ENCODE results near the gene TMEM106A.
"Not testable (repeated sequence)": the region's sequence is repeated elsewhere in the genome, so short reads cannot be mapped to it uniquely, and the experiment has no call there.

The TMEM106A gene, protein sequence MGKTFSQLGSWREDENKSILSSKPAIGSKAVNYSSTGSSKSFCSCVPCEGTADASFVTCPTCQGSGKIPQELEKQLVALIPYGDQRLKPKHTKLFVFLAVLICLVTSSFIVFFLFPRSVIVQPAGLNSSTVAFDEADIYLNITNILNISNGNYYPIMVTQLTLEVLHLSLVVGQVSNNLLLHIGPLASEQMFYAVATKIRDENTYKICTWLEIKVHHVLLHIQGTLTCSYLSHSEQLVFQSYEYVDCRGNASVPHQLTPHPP

DNA sequence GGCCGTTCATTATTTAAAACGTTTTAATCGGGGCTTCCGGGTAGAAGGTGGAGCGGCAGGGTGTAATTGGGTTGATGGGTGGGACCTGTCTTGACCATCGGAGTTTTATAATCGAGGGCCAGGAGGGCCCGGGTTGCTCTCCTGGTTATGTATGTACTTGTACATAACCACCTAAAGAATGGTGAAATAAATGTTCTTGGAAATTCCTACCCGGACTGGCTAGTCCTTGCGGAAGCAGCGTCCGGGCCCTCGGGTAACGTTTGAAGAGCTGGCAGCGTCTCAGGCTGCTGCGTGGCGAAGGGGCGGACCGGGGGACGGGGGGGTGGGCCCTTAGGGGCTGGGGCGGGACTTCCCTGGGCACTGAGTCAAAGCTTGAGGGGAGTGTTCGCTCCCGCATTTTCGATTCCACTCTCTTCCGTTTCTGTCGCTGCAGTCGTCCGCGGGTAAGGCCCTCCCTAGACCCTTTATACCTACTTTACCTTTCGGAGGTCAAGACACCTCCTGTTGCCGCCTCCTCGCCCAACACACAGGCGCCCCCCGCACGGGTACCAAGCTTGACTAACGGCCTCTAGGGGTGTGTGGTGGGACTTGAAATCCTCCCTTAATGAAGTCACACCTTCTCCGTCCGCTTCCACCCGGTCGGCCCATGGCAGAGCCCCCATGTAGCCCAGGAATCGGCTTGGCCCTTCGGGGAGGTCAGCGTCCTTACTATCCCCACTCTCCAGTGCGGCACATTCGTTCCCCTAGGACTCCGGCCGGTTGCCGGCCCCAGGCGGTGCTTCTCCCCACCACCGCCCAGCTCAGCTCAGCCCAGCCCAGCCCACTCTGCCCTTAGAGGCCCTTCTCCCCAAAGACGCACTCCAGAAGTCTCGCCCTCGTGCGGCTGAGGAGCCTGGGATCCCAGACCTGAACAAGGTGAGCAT, at the start of gene TMEM106A:
TSS of gene TMEM106A (plus strand) at position 396 of the 923 bp plus-strand sequence. CDS start 1,167 bp downstream, outside the sequence.
- peak; percentile 95 for DNase-seq (ENCODE audit: low spot score)

DNA sequence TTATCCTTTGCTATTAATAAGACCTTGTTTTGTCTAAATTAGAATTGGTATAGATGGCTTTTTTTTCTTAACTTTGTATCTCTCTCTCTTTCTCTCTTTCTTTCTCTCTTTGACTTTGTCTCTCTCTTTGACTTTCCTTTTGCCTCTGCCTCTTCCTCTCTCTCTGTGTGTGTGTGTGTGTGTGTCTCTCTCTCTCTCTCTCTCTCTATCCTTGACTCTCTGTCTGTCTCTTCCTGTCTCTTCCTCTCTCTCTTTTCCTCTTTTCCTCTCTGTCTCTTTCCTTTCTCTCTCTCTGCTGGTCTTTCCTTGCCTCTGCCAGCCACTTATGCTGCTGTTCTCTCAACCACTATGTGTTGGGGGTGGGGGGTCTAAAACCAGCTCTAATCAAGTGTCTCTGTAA, 45.7 kb upstream of the TMEM106A start:
- not testable (repeated sequence) for DNase-seq (ENCODE audit: low spot score)

DNA sequence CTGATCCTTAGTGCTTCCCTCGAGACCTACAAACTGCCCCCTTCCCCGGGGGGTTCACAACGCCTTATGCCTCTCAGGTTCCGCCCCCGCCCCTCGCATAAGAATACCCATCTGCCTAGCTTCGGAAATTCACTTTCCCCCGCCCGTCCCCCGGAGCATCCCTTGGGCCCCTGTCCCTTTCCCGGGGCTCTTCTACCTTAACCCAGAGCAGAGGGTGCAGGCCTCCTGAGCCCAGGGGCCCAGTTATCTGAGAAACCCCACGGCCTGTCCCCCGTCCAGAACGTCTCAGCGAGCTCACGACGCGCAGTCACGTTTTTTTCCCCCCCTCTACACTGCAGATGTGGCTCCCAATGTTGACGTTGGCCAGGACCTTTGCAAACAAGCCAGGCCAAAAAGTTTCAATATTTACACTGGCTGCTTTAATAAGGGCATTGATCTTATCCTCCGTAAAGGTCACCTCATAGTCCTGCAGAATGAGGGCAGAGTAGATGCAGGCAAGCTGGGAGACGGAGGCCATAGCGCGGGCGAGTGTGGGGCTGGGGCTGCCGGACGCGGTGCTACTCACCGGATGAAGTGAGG, 42.0 kb upstream of the TMEM106A start:
- DNase-seq (ENCODE audit: low spot score), result peak; percentile 14

DNA sequence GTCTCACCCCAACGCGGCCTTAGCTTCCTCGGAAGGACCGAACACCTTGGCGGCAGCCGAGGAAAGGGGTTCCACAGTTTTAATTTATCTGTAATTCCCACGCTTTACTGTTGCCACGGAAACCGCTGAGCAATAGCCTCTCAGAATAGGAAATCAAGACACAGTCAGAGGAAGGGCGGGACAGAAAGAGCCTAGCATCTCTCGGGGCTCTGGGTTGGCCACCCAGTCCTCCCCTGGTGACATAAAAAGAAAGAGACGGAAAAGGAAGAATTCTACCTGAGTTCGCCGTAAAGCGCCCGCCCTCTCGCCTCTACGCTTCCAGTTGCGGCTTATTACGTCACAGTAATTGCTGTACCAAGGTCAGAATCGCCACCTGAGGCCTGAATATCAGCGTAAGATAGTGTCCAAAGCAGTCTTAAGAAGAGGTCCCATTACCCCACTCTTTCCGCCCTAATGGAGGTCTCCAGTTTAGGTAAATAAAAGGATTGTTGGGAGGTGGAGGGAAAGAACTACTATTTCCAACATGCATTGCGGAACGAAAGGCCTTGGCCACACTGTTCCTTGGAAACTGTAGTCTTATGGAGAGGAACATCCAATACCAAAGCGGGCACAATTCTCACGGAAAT, 41.4 kb upstream of the TMEM106A start:
- DNase-seq (ENCODE audit: low spot score), result peak; percentile 97

DNA sequence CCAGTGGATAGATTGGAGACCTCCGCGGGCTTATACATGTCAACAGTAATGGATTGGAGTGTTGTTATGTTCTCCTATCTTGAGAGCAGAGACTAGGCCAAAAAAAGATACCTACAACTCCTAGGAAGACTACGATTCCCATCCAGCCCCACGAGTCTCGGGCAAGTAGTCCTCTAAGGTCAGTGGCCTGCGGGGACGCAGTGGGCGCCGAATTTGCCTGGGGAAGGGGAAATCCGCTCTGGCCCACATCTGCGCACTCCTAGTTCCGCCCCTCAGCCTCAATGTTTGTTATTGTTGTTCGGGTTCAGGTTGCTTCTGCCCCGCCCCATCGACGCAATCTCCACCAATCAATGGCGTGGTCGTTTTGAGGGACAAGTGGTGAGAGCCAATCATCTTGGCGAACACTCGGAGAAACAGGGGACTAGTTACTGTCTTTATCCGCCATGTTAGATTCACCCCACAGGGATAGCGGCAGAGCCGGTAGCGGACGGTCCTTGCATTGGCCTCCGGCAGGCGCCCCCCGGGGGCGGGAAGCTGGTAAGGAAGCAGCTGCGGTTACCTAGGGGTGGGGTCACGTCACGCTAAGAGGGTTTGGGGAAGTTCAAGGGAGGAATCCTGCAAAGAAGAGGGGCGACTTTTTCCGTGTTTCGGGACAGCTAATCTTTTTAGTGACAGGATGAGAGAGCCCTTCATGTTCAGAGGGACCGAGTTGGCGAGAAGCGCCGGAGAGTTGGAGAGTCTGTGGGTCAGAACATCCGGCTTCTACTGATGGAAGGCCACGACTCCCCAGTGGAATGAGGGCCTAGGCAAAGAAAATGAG, 40.7 kb upstream of the TMEM106A start, which contains the start of gene NBR1:
TSS of gene NBR1 (plus strand) at position 449 of the 820 bp plus-strand sequence. CDS start 4,586 bp downstream, outside the sequence.
- peak; percentile 96 for DNase-seq (ENCODE audit: low spot score)

DNA sequence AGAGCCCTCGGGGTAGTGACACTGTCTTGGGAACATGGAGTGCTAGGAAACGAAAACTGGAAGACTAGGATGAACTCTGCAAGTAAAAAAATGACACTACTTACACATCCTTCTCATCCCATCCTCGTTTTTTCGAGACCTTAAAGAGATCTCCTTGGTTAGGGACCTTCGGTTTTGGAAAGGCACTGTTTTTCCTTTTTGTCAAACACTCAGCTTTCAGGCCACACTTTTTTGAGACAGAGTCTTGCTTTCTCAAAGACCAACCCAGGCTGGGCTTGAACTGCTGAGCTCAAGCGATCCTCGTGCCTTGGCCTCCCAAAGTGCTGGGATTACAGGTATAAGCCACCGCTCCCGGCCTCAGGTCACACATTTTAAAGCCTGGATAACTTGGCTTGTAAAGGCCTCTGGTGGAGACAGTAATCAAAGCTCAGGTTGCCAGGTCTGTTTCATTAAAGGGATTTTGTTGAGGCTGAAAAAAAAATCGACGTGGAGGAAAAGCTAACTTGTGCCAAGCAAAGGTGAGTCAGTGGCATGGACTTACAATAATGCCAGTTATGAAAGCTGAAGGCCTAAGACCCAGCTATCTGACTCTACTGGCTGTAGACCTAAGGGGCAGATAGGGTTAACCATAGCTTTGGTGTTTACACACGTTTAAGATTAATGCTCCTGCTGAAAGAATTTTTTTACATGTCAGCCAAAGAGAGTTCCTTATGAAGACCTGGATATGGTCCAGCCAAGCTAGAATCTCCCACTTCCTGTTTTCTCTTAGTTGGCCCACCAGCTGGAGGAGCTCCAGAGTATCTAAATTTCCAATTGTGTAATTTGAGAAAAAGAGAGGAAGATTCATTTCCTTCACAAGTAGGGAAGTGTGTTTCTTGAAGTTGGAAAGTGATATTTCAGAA, 39.8 kb upstream of the TMEM106A start:
- DNase-seq (ENCODE audit: low spot score), result peak; percentile 65

DNA sequence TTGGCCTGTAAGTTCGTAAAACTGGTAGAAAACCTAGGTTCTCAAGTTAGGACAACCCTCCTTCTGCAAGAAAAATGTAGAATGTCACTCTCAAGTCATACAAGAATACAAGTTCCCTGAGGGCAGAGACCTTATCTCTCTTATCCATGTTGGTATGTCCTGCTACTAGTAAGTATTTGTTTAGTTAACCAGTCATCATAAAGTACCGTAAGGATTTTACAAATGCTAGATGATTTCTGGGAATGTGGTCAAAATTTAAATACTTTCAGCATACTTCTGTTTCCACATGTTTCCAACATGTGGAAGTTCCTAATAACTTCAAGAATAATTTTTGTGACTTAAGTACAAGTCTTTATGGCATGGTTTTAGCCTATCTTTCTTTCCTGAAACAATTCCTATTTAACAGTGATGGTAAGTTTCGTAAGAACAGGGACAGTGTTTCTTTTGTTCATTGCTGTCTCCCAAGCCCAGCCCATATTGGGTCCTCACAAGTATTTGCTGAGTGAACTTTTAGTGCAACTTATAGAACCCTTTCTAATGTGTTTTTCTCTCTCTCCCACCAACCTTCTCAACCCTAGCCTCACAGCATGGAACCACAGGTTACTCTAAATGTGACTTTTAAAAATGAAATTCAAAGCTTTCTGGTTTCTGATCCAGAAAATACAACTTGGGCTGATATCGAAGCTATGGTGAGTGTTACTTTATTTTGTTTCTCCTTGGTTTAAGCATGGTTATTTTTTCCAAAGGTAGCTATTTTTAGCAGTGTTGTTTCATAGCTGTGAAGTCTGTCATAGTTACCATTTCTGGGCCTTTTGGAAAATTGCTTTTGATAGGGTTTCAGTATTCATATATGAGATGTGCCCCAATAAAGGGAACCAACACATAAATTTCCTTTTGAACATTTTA, 36.2 kb upstream of the TMEM106A start:
- peak; percentile 48 for DNase-seq (ENCODE audit: low spot score)

DNA sequence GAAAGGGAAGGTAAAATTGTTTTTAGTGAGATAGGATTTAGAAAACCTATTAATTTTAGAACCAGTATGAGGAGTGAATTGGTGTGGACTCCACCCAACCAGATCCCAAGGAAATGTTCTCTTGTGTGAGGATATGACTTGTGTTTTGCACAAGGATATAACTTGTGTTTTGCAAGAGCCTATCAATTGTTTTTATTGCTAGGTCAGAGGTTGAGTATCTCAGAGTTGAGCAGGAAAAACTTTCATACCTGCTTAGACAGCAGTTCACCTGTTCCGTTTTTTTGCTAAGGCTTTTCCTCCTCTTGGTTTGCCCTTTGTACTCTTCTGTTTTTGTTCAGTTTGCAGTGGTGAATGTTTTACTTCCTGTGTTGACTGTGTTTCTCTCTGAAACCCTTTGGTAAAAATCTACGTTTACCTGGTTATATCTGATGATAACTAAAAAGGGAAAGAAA, 35.5 kb upstream of the TMEM106A start:
- DNase-seq (ENCODE audit: low spot score), result no peak

DNA sequence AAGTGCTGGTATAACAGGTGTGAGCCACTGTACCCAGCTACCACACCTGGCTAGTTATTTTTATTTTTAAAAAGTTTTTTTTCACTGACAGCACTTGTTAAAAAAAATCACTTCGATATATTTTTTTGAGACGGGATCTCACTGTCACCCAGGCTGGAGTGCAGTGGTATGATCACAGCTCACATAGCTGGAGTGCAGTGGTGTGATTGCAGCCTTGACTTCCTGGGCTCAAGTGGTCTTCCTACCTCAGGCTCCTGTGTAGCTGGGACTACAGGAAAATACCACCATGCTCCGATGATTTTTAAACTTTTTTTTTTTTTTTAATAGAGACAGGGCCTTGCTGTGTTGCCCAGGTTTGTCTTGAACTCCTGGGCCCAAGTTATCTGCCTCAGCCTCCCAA, 27.8 kb upstream of the TMEM106A start:
- no peak for DNase-seq (ENCODE audit: low spot score)

DNA sequence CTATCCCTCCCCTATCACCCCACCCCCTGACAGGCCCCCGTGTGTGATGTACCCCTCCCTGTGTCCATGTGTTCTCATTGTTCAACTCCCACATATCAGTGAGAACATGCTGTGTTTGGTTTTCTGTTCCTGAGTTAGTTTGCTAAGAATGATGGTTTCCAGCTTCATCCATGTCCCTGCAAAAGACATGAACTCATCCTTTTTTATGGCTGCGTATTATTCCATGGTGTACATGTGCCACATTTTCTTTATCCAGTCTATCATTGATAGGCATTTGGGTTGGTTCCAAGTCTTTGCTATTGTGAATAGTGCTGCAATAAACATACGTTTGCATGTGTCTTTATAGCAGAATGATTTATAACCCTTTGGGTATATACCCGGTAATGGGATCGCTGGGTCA, 25.0 kb upstream of the TMEM106A start:
- DNase-seq (ENCODE audit: low spot score), result not testable (repeated sequence)

DNA sequence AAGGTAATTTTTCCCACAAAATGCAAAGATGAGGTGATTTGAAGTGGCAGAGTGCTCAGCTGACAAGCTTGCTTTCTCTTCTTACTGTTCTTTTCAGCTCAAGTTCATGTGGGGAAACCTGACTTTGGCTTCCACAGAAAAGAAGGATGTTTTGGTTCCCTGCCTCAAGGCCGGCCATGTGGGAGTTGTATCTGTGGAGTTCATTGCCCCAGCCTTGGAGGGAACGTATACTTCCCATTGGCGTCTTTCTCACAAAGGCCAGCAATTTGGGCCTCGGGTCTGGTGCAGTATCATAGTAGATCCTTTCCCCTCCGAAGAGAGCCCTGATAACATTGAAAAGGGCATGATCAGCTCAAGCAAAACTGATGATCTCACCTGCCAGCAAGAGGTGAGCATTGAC, 18.4 kb upstream of the TMEM106A start:
- DNase-seq (ENCODE audit: low spot score), result no peak

DNA sequence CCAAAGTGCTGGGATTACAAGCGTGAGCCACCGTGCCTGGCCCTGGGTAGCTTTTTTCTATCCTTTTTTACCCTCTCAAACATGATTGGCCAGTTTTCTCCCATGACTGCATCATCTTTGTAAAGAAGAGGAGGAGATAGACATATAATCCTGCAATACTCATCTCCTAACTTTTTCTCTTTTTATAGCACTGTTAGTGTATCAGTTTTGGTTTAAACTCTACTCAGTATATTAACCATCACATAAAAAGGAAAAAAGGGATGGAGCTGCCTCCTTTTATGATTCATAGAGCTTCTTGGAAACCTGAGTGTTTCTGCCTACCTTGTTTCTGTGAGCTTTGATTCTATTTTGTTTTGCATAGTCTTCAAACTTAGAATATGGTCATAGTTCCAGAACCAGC, 12.0 kb upstream of the TMEM106A start:
- DNase-seq (ENCODE audit: low spot score), result no peak

DNA sequence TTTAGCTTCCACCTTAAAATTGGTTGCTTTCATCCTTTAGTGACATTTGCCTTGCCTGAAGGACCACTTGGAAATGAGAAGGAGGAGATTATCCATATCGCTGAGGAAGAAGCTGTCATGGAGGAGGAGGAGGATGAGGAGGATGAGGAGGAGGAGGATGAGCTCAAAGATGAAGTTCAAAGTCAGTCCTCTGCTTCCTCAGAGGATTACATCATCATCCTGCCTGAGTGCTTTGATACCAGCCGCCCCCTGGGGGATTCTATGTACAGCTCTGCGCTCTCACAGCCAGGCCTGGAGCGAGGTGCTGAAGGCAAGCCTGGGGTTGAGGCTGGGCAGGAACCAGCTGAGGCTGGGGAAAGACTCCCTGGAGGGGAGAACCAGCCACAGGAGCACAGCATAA, 11.5 kb upstream of the TMEM106A start:
- no peak for DNase-seq (ENCODE audit: low spot score)

DNA sequence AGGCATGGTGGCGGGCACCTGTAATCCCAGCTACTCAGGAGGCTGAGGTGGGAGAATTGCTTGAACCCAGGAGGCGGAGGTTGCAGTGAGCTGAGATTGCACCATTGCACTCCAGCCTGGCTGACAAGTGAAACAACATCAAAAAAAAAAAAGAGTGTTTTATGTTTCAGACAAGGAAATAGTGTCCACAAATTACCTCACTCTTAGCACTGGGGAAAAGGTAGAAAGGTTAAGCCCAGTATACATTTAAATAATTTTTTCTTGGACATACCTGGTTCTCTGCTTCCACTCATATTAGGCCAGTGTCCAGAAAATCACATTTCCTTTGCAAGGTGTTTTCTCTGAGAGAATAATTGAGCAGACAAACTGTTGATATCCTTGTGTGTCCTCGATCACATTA, 8.7 kb upstream of the TMEM106A start:
- not testable (repeated sequence) for DNase-seq (ENCODE audit: low spot score)

DNA sequence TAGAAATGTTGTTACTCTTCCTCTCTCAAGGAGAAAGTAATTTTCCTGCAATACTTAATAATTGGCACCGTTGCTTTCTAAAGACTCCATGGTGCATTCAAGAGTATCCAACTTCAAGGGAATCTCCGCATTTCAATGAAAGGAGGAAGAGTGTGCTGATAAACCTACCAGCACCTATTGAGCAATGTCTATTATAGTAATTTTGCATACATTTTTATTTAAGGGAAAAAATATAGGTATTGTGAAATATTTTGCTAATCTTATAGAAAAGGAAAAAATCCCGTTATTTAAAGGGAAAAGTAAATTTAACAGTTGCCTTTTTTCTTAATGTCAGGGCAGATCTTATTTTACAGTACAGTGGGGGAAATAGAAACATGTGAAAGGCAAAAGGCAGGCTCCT, 1.1 kb upstream of the TMEM106A start:
- DNase-seq (ENCODE audit: low spot score), result no peak

DNA sequence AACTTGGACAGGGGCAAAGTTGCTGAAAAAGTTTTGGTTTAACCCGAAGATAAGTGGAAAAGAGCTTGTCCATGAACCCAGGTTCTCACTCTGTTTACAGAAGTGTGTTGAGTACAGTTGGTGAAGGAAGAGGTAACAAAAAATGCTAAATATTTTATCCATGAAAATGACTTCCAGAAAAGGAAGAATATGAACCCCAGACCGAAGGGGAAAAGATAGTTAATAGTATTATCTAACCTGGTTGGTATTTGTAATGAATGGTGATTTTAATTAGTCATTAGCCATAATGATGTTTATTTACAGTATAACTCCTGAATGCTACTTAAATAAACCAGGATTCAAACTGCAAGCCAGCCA, 574 bp upstream of the TMEM106A start:
- DNase-seq (ENCODE audit: low spot score), result no peak

DNA sequence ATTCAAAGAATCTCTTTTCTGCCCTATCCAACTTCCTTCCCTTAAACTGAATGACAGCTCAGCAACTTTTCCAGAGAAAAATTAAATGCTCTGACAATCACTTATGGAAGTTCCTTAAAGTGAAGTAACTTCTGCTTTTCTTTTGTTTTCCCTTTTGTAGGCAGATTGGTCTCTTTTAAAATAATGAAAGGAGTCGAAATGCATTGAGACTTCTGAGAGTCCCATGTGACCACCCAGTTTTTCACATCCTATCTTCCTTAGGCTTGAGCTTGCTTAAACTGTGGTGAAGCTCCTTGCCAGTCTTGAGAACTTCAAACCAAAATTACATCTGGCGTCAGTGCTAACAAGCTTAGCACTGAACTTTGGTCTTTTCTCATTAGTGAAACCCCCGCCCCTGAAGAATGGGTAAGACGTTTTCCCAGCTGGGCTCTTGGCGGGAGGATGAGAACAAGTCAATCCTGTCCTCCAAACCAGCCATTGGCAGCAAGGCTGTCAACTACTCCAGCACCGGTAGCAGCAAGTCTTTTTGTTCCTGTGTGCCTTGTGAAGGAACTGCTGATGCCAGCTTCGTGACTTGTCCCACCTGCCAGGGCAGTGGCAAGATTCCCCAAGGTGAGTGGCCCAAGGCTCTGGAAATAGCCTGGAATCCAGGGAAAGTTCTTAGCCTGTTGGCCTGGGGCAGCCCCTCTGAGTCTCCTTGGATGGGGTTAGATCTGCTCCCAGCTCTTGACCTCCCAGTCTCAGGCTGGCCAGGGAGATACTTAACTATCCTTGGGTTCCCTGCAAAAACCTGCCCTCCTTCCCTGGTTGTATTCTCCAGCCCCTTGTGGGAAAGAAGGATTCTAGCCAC, 1.2 kb downstream of the TMEM106A start:
- no peak for DNase-seq (ENCODE audit: low spot score)

DNA sequence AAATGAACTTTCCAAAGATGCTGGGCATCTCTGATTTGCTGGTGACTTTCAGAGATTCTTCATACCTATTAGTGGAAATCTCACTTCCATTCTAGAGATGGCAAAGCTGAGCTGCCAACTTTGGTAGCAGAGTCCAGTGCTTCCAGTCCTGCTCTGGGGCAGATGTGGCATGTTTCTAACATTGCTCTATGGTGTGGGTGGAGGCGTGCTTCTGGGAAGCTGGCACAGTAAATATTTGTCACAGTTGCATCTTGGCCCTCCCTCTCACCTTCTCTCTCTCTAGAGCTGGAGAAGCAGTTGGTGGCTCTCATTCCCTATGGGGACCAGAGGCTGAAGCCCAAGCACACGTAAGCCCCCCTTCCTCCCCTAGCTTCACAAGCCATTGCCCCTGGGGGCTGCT, 1.9 kb downstream of the TMEM106A start:
- no peak for DNase-seq (ENCODE audit: low spot score)
